Measurements from ENCODE around the gene OR56A1.
"Not testable (repeated sequence)": the region's sequence is repeated elsewhere in the genome, so short reads cannot be mapped to it uniquely, and the experiment has no call there.

OR56A1 gene

GRCh38 chr11:6030708-6031405, at the start of gene OR56A1:
TSS of gene OR56A1 (minus strand) at chr11:6030758. CDS start at chr11:6027692, 3,066 bp downstream.
- Histone ChIP-seq H3K4me1 (ENCODE audit: insufficient read depth, low read length) (no peaks in the 10 kb centered on the region), H3K27me3 (ENCODE audit: insufficient read depth, low read length) (no peaks in the 10 kb centered on the region), H3K4me3 (ENCODE audit: low read length) (no peak within 1 kb of the TSS), H3K36me3 (ENCODE audit: insufficient read depth, low read length) (no peaks in the 10 kb centered on the region), H3K9me3 (ENCODE audit: low read length) (no peaks in the 10 kb centered on the region), H2AFZ (ENCODE audit: low read depth, low read length) (no peak within 1 kb of the TSS)

GRCh38 chr11:6079463-6079862, 48.9 kb upstream of the OR56A1 start:
- H3K4me1 ChIP-seq (ENCODE audit: insufficient read depth, low read length) = no peaks in the 10 kb centered on the region
- peaks cover 3% of the 10 kb centered on the region for H3K27me3 ChIP-seq (ENCODE audit: insufficient read depth, low read length)
- H2AFZ ChIP-seq (ENCODE audit: low read depth, low read length) = no peak overlapping the region
- no peak overlapping the region for H3K4me3 ChIP-seq (ENCODE audit: low read length)
- no peaks in the 10 kb centered on the region for H3K9me3 ChIP-seq (ENCODE audit: low read length)
- H3K36me3 ChIP-seq (ENCODE audit: insufficient read depth, low read length) = no peaks in the 10 kb centered on the region

GRCh38 chr11:6077723-6078122, 47.2 kb upstream of the OR56A1 start:
- Histone ChIP-seq H3K9me3 (ENCODE audit: low read length) (no peaks in the 10 kb centered on the region), H3K4me3 (ENCODE audit: low read length) (no peak overlapping the region), H3K36me3 (ENCODE audit: insufficient read depth, low read length) (no peaks in the 10 kb centered on the region), H3K27me3 (ENCODE audit: insufficient read depth, low read length) (peaks cover 3% of the 10 kb centered on the region), H2AFZ (ENCODE audit: low read depth, low read length) (no peak overlapping the region), H3K4me1 (ENCODE audit: insufficient read depth, low read length) (no peaks in the 10 kb centered on the region)

GRCh38 chr11:6076443-6076842, 45.9 kb upstream of the OR56A1 start:
- H2AFZ ChIP-seq (ENCODE audit: low read depth, low read length); H3K27me3 ChIP-seq (ENCODE audit: insufficient read depth, low read length); H3K9me3 ChIP-seq (ENCODE audit: low read length); H3K4me1 ChIP-seq (ENCODE audit: insufficient read depth, low read length); H3K4me3 ChIP-seq (ENCODE audit: low read length); H3K36me3 ChIP-seq (ENCODE audit: insufficient read depth, low read length): not testable (repeated sequence)

- Histone ChIP-seq H3K4me1 (ENCODE audit: insufficient read depth, low read length) (no peaks in the 10 kb centered on the region), H3K9me3 (ENCODE audit: low read length) (no peaks in the 10 kb centered on the region), H2AFZ (ENCODE audit: low read depth, low read length) (no peak overlapping the region), H3K4me3 (ENCODE audit: low read length) (no peak overlapping the region), H3K36me3 (ENCODE audit: insufficient read depth, low read length) (no peaks in the 10 kb centered on the region), H3K27me3 (ENCODE audit: insufficient read depth, low read length) (peaks cover 2% of the 10 kb centered on the region)
Measured at GRCh38 chr11:6067502-6067901, 36.9 kb upstream of the OR56A1 start.

- H3K36me3 ChIP-seq (ENCODE audit: insufficient read depth, low read length) = no peaks in the 10 kb centered on the region
- no peaks in the 10 kb centered on the region for H3K4me1 ChIP-seq (ENCODE audit: insufficient read depth, low read length)
- H3K9me3 ChIP-seq (ENCODE audit: low read length) = no peaks in the 10 kb centered on the region
- no peak overlapping the region for H3K4me3 ChIP-seq (ENCODE audit: low read length)
- no peak overlapping the region for H2AFZ ChIP-seq (ENCODE audit: low read depth, low read length)
- H3K27me3 ChIP-seq (ENCODE audit: insufficient read depth, low read length) = no peaks in the 10 kb centered on the region
Measured at GRCh38 chr11:6062691-6063358, 32.3 kb upstream of the OR56A1 start.

- no peaks in the 10 kb centered on the region for H3K27me3 ChIP-seq (ENCODE audit: insufficient read depth, low read length)
- H3K36me3 ChIP-seq (ENCODE audit: insufficient read depth, low read length) = no peaks in the 10 kb centered on the region
- H3K9me3 ChIP-seq (ENCODE audit: low read length) = no peaks in the 10 kb centered on the region
- no peak overlapping the region for H3K4me3 ChIP-seq (ENCODE audit: low read length)
- no peak overlapping the region for H2AFZ ChIP-seq (ENCODE audit: low read depth, low read length)
- no peaks in the 10 kb centered on the region for H3K4me1 ChIP-seq (ENCODE audit: insufficient read depth, low read length)
Measured at GRCh38 chr11:6061475-6061874, 30.9 kb upstream of the OR56A1 start.

GRCh38 chr11:6057452-6057851, 26.9 kb upstream of the OR56A1 start:
- no peak overlapping the region for H3K4me3 ChIP-seq (ENCODE audit: low read length)
- H3K4me1 ChIP-seq (ENCODE audit: insufficient read depth, low read length) = no peaks in the 10 kb centered on the region
- H3K9me3 ChIP-seq (ENCODE audit: low read length) = no peaks in the 10 kb centered on the region
- H3K36me3 ChIP-seq (ENCODE audit: insufficient read depth, low read length) = no peaks in the 10 kb centered on the region
- no peaks in the 10 kb centered on the region for H3K27me3 ChIP-seq (ENCODE audit: insufficient read depth, low read length)
- no peak overlapping the region for H2AFZ ChIP-seq (ENCODE audit: low read depth, low read length)

GRCh38 chr11:6055569-6055968, 25.0 kb upstream of the OR56A1 start:
- Histone ChIP-seq H3K9me3 (ENCODE audit: low read length) (no peaks in the 10 kb centered on the region), H2AFZ (ENCODE audit: low read depth, low read length) (no peak overlapping the region), H3K27me3 (ENCODE audit: insufficient read depth, low read length) (no peaks in the 10 kb centered on the region), H3K4me3 (ENCODE audit: low read length) (no peak overlapping the region), H3K4me1 (ENCODE audit: insufficient read depth, low read length) (no peaks in the 10 kb centered on the region), H3K36me3 (ENCODE audit: insufficient read depth, low read length) (no peaks in the 10 kb centered on the region)

- Histone ChIP-seq H2AFZ (ENCODE audit: low read depth, low read length) (no peak overlapping the region), H3K4me3 (ENCODE audit: low read length) (no peak overlapping the region), H3K27me3 (ENCODE audit: insufficient read depth, low read length) (no peaks in the 10 kb centered on the region), H3K9me3 (ENCODE audit: low read length) (no peaks in the 10 kb centered on the region), H3K4me1 (ENCODE audit: insufficient read depth, low read length) (no peaks in the 10 kb centered on the region), H3K36me3 (ENCODE audit: insufficient read depth, low read length) (no peaks in the 10 kb centered on the region)
Measured at GRCh38 chr11:6052374-6052773, 21.8 kb upstream of the OR56A1 start.

- no peaks in the 10 kb centered on the region for H3K27me3 ChIP-seq (ENCODE audit: insufficient read depth, low read length)
- no peaks in the 10 kb centered on the region for H3K4me1 ChIP-seq (ENCODE audit: insufficient read depth, low read length)
- H3K9me3 ChIP-seq (ENCODE audit: low read length) = no peaks in the 10 kb centered on the region
- no peak overlapping the region for H3K4me3 ChIP-seq (ENCODE audit: low read length)
- no peaks in the 10 kb centered on the region for H3K36me3 ChIP-seq (ENCODE audit: insufficient read depth, low read length)
- no peak overlapping the region for H2AFZ ChIP-seq (ENCODE audit: low read depth, low read length)
Measured at GRCh38 chr11:6040874-6041273, 10.3 kb upstream of the OR56A1 start.

GRCh38 chr11:6027501-6027900, 3.1 kb downstream of the OR56A1 start:
- Histone ChIP-seq H3K27me3 (ENCODE audit: insufficient read depth, low read length) (no peaks in the 10 kb centered on the region), H3K36me3 (ENCODE audit: insufficient read depth, low read length) (no peaks in the 10 kb centered on the region)

GRCh38 chr11:6025056-6025455, 5.5 kb downstream of the OR56A1 start:
- no peaks in the 10 kb centered on the region for H3K9me3 ChIP-seq (ENCODE audit: low read length)
- H2AFZ ChIP-seq (ENCODE audit: low read depth, low read length) = no peak overlapping the region
- H3K36me3 ChIP-seq (ENCODE audit: insufficient read depth, low read length) = no peaks in the 10 kb centered on the region
- H3K4me3 ChIP-seq (ENCODE audit: low read length) = no peak overlapping the region
- H3K27me3 ChIP-seq (ENCODE audit: insufficient read depth, low read length) = no peaks in the 10 kb centered on the region
- no peaks in the 10 kb centered on the region for H3K4me1 ChIP-seq (ENCODE audit: insufficient read depth, low read length)

More at GRCh38 chr11:6027501-6027900, 3.1 kb downstream of the OR56A1 start:
- Histone ChIP-seq H3K9me3 (ENCODE audit: low read length) (no peaks in the 10 kb centered on the region), H3K4me3 (ENCODE audit: low read length) (no peak overlapping the region), H2AFZ (ENCODE audit: low read depth, low read length) (no peak overlapping the region), H3K4me1 (ENCODE audit: insufficient read depth, low read length) (no peaks in the 10 kb centered on the region)

GRCh38 chr11:6022956-6023355, 7.6 kb downstream of the OR56A1 start:
- H2AFZ ChIP-seq (ENCODE audit: low read depth, low read length) = no peak overlapping the region
- H3K9me3 ChIP-seq (ENCODE audit: low read length) = no peaks in the 10 kb centered on the region
- H3K36me3 ChIP-seq (ENCODE audit: insufficient read depth, low read length) = no peaks in the 10 kb centered on the region
- no peaks in the 10 kb centered on the region for H3K27me3 ChIP-seq (ENCODE audit: insufficient read depth, low read length)
- H3K4me1 ChIP-seq (ENCODE audit: insufficient read depth, low read length) = no peaks in the 10 kb centered on the region
- no peak overlapping the region for H3K4me3 ChIP-seq (ENCODE audit: low read length)

Measured in neuron (in vitro differentiated cells).